Measurements from ENCODE around the gene BCL3.

BCL3 gene

GRCh38 chr19:44753626-44753931 lies 5.1 kb downstream of the BCL3 start:
- TF ChIP-seq CTCF (IDR thresholded peaks at IDR 0.05; ENCODE audit: control insufficient read depth, insufficient read depth, low read depth, low read length, missing control alignments), result no peak
- no peak for DNase-seq (ENCODE audit: low read depth)
- H3K4me3 ChIP-seq (ENCODE audit: control insufficient read depth, low read depth, low read length), result peak overlapping the region; percentile 31

GRCh38 chr19:44753932-44754749 lies 5.6 kb downstream of the BCL3 start:
- DNase-seq (ENCODE audit: low read depth), result peak; percentile 61
- H3K4me3 ChIP-seq (ENCODE audit: control insufficient read depth, low read depth, low read length), result peak overlapping the region; percentile 31
- no peak for TF ChIP-seq CTCF (IDR thresholded peaks at IDR 0.05; ENCODE audit: control insufficient read depth, insufficient read depth, low read depth, low read length, missing control alignments)

GRCh38 chr19:44754750-44755080 lies 6.2 kb downstream of the BCL3 start:
- no peak for DNase-seq (ENCODE audit: low read depth)
- no peak overlapping the region; the same call in 1 of the 2 replicates for H3K4me3 ChIP-seq (ENCODE audit: control insufficient read depth, low read depth, low read length)
- TF ChIP-seq CTCF (IDR thresholded peaks at IDR 0.05; ENCODE audit: control insufficient read depth, insufficient read depth, low read depth, low read length, missing control alignments), result no peak

GRCh38 chr19:44755219-44755618 lies 6.7 kb downstream of the BCL3 start:
- TF ChIP-seq CTCF (IDR thresholded peaks at IDR 0.05; ENCODE audit: control insufficient read depth, insufficient read depth, low read depth, low read length, missing control alignments), result no peak
- no peak overlapping the region for H3K4me3 ChIP-seq (ENCODE audit: control insufficient read depth, low read depth, low read length)

GRCh38 chr19:44756089-44756562 lies 7.6 kb downstream of the BCL3 start:
- no peak for DNase-seq (ENCODE audit: low read depth)
- H3K4me3 ChIP-seq (ENCODE audit: control insufficient read depth, low read depth, low read length), result no peak overlapping the region
- TF ChIP-seq CTCF (IDR thresholded peaks at IDR 0.05; ENCODE audit: control insufficient read depth, insufficient read depth, low read depth, low read length, missing control alignments), result no peak

More at GRCh38 chr19:44755219-44755618, 6.7 kb downstream of the BCL3 start:
- DNase-seq (ENCODE audit: low read depth), result no peak

- DNase-seq (ENCODE audit: low read depth), result no peak
- no peak overlapping the region for H3K4me3 ChIP-seq (ENCODE audit: control insufficient read depth, low read depth, low read length)
- TF ChIP-seq CTCF (IDR thresholded peaks at IDR 0.05; ENCODE audit: control insufficient read depth, insufficient read depth, low read depth, low read length, missing control alignments), result no peak
Measured at GRCh38 chr19:44757057-44757734, 8.7 kb downstream of the BCL3 start.
